H1 (cell line): ENCODE data around the gene AKR7A2. TPM values are rescaled to one million over a fixed set of nuclear protein-coding genes. Genes with fewer than 3 reads are reported as not detected.
A peak's percentile ranks its signal among the peaks of the same experiment; 100 is the strongest.

Experiments
- CTCF ChIA-PET: fragments of 300-600 bp; sonication (Branson Sonifier 250); formaldehyde crosslinking; loops from one replicate; lab custom pipeline; 2021; ENCODE audit not compliant: partially characterized antibody; lab: Charles Lee
- POLR2A ChIA-PET: fragments of 300-600 bp; sonication (Branson Sonifier 250); formaldehyde crosslinking; loops from one replicate; lab custom pipeline; 2021; ENCODE audit warnings: inconsistent platforms; ENCODE audit not compliant: partially characterized antibody; lab: Charles Lee
- DNase-seq, 2 experiments: peaks; one replicate each; pipeline versions ENCODE4 v3.0.0 to v3.0.0-alpha.2; 2010 to 2022; ENCODE audit warnings: low spot score in 2 of 2, low read depth in 1 of 2, mixed read lengths in 1 of 2
- FAIRE-seq: peaks from 2 replicates; lab custom pipeline; 2011; peaks lifted over from hg19 to GRCh38; lab: Jason Lieb, UNC
- H2AFZ ChIP-seq: 2 replicates; pipeline ENCODE4 v1.8.1; 2012; ENCODE audit warnings: low read length, inconsistent platforms
- H2AK5ac ChIP-seq: 2 replicates; pipeline ENCODE4 v1.6.1; 2013; ENCODE audit warnings: low read depth, low read length
- H2BK120ac ChIP-seq: replicated peaks from 2 replicates; pipeline ENCODE3; 2013; ENCODE audit warnings: low read depth, low read length, inconsistent platforms
- H2BK12ac ChIP-seq: 2 replicates; pipeline ENCODE4 v1.6.1; 2013; ENCODE audit warnings: low read depth, low read length
- H2BK15ac ChIP-seq: 2 replicates; pipeline ENCODE4 v1.6.1; 2013; ENCODE audit warnings: low read length
- H2BK20ac ChIP-seq: 2 replicates; pipeline ENCODE4 v1.6.1; 2013; ENCODE audit warnings: low read length
- H2BK5ac ChIP-seq: 2 replicates; pipeline ENCODE4 v1.6.1; 2013; ENCODE audit warnings: low read depth, low read length
- H3K14ac ChIP-seq: 2 replicates; pipeline ENCODE4 v1.6.1; 2013; ENCODE audit warnings: inconsistent platforms; ENCODE audit not compliant: insufficient read length
- H3K18ac ChIP-seq: 2 replicates; pipeline ENCODE4 v1.6.1; 2013; ENCODE audit warnings: low read length; ENCODE audit errors: extremely low read depth
- H3K23ac ChIP-seq: 2 replicates; pipeline ENCODE4 v1.6.1; 2013; ENCODE audit warnings: inconsistent platforms; ENCODE audit not compliant: insufficient read length
- H3K23me2 ChIP-seq: 2 replicates; pipeline ENCODE4 v1.6.1; 2013; ENCODE audit warnings: low read depth, low read length
- H3K27ac ChIP-seq: 2 replicates; pipeline ENCODE4 v1.6.1; 2011; ENCODE audit warnings: low read depth, low read length, inconsistent platforms
- H3K27me3 ChIP-seq, 4 experiments: replicated peaks in 1 of 4; 1 replicate in 1 of 4; 2 replicates in 3 of 4; pipeline versions ENCODE4 v1.6.1 to v1.8.1; 2011 to 2013; ENCODE audit warnings: low read length in 3 of 4, mild to moderate bottlenecking in 3 of 4, inconsistent platforms in 2 of 4, mixed read lengths in 2 of 4, moderate library complexity in 1 of 4; ENCODE audit not compliant: control insufficient read depth in 3 of 4, insufficient read depth in 3 of 4; ENCODE audit errors: extremely low read depth in 1 of 4
- H3K36me3 ChIP-seq, 4 experiments: 2 replicates each; pipeline versions ENCODE4 v1.6.1 to v1.8.1; 2011 to 2013; ENCODE audit warnings: mild to moderate bottlenecking in 4 of 4, low read length in 3 of 4, moderate library complexity in 2 of 4, control low read depth in 1 of 4, inconsistent platforms in 1 of 4; ENCODE audit not compliant: insufficient read depth in 4 of 4, control insufficient read depth in 2 of 4
- H3K4ac ChIP-seq: replicated peaks from 2 replicates; pipeline ENCODE3; 2013; ENCODE audit warnings: low read length, low read depth, mixed read lengths, inconsistent platforms; ENCODE audit not compliant: insufficient read length
- H3K4me1 ChIP-seq, 4 experiments: replicated peaks in 1 of 4; 1 replicate in 1 of 4; 2 replicates in 3 of 4; pipeline versions ENCODE4 v1.6.1 to v1.8.1; 2011 to 2013; ENCODE audit warnings: low read length in 3 of 4, inconsistent platforms in 2 of 4, mixed read lengths in 1 of 4; ENCODE audit not compliant: insufficient read depth in 4 of 4, control insufficient read depth in 3 of 4
- H3K4me2 ChIP-seq, 2 experiments: 2 replicates each; pipeline versions ENCODE4 v1.6.1 to v1.8.1; 2011 to 2013; ENCODE audit warnings: low read depth in 2 of 2, low read length in 2 of 2, control low read depth in 1 of 2, inconsistent platforms in 1 of 2, mild to moderate bottlenecking in 1 of 2; ENCODE audit not compliant: insufficient read depth in 1 of 2
- H3K4me3 ChIP-seq, 4 experiments: fragments of 200-600, 300-600 bp in 1 of 4; sonication (generic), shearing (Covaris generic), sonication (Bioruptor Twin) in 1 of 4; 2 replicates each; pipeline versions ENCODE4 v1.5.1 to v1.8.1; 2011 to 2016; ENCODE audit warnings: low read length in 4 of 4, low read depth in 3 of 4, control low read depth in 2 of 4, inconsistent platforms in 2 of 4, mild to moderate bottlenecking in 2 of 4, mixed read lengths in 1 of 4, moderate library complexity in 1 of 4; ENCODE audit not compliant: insufficient read depth in 2 of 4; ENCODE audit errors: extremely low read depth in 1 of 4
- H3K56ac ChIP-seq: replicated peaks from 2 replicates; pipeline ENCODE3; 2013; ENCODE audit warnings: low read depth, mild to moderate bottlenecking, mixed read lengths, low read length, inconsistent platforms; ENCODE audit not compliant: insufficient read length
- H3K79me1 ChIP-seq: 2 replicates; pipeline ENCODE4 v1.6.1; 2013; ENCODE audit warnings: low read depth, low read length, control low read depth
- H3K79me2 ChIP-seq, 2 experiments: 2 replicates each; pipeline versions ENCODE4 v1.6.1 to v1.8.1; 2012 to 2013; ENCODE audit warnings: low read length in 2 of 2, mild to moderate bottlenecking in 2 of 2, inconsistent platforms in 1 of 2; ENCODE audit not compliant: insufficient read depth in 2 of 2, control insufficient read depth in 1 of 2
- H3K9ac ChIP-seq, 4 experiments: replicated peaks in 1 of 4; 1 replicate in 1 of 4; 2 replicates in 3 of 4; pipeline versions ENCODE4 v1.6.1 to v1.8.1; 2011 to 2013; ENCODE audit warnings: low read depth in 3 of 4, low read length in 3 of 4, control low read depth in 2 of 4, mild to moderate bottlenecking in 2 of 4, moderate library complexity in 2 of 4, inconsistent platforms in 1 of 4; ENCODE audit errors: extremely low read depth in 1 of 4
- H3K9me3 ChIP-seq, 2 experiments: 2 replicates each; pipeline versions ENCODE4 v1.6.1 to v1.8.1; 2012 to 2013; ENCODE audit warnings: mild to moderate bottlenecking in 2 of 2, moderate library complexity in 2 of 2, control low read depth in 1 of 2, inconsistent platforms in 1 of 2, low read depth in 1 of 2, low read length in 1 of 2, mixed read lengths in 1 of 2; ENCODE audit not compliant: insufficient read depth in 2 of 2
- H4K20me1 ChIP-seq, 2 experiments: replicated peaks in 1 of 2; 2 replicates each; pipeline versions ENCODE3 to v1.8.1; 2011 to 2013; ENCODE audit warnings: inconsistent platforms in 2 of 2, low read length in 2 of 2, mild to moderate bottlenecking in 1 of 2; ENCODE audit not compliant: insufficient read depth in 2 of 2, control insufficient read depth in 1 of 2
- H4K5ac ChIP-seq: 2 replicates; pipeline ENCODE4 v1.6.1; 2013; ENCODE audit warnings: low read length, low read depth, mixed read lengths, inconsistent platforms; ENCODE audit not compliant: insufficient read length
- H4K8ac ChIP-seq: 2 replicates; pipeline ENCODE4 v1.8.0; 2013; ENCODE audit warnings: mild to moderate bottlenecking, moderate library complexity, low read length, inconsistent platforms; ENCODE audit not compliant: insufficient read depth; ENCODE audit errors: extremely low read depth
- H4K91ac ChIP-seq: replicated peaks from 2 replicates; pipeline ENCODE3; 2013; ENCODE audit warnings: low read length, mixed read lengths, inconsistent platforms; ENCODE audit not compliant: insufficient read length
- BRCA1 ChIP-seq: IDR thresholded peaks from 2 replicates; pipeline ENCODE4 v1.6.1; 2012; ENCODE audit warnings: low read depth, low read length, improper control_type of control experiment
- FOSL1 ChIP-seq: IDR thresholded peaks from 2 replicates; pipeline ENCODE4 v1.6.1; 2011; ENCODE audit warnings: mild to moderate bottlenecking, low read depth, low read length, moderate library complexity; ENCODE audit not compliant: insufficient read depth
- RBBP5 ChIP-seq: IDR thresholded peaks from 2 replicates; pipeline ENCODE4 v1.7.1; 2012; ENCODE audit warnings: low read depth, mild to moderate bottlenecking, inconsistent platforms, low read length, moderate library complexity, borderline replicate concordance
- RFX5 ChIP-seq: IDR thresholded peaks from 2 replicates; pipeline ENCODE4 v1.6.1; 2011; ENCODE audit warnings: low read depth, low read length, improper control_type of control experiment, borderline replicate concordance
- SP2 ChIP-seq: IDR thresholded peaks from 2 replicates; pipeline ENCODE4 v1.6.1; 2012; ENCODE audit warnings: mild to moderate bottlenecking, low read length, inconsistent platforms
- SRF ChIP-seq: IDR thresholded peaks from 2 replicates; pipeline ENCODE4 v1.6.1; 2011; ENCODE audit warnings: mild to moderate bottlenecking, low read depth, low read length, moderate library complexity
- ZNF274 ChIP-seq: IDR thresholded peaks from 2 replicates; pipeline ENCODE4 v1.7.0; 2012; ENCODE audit warnings: low read length, borderline replicate concordance; ENCODE audit errors: extremely low read depth
- WGBS, 2 experiments: shearing (Covaris generic) in 1 of 2; methylation state at CpG; one replicate each; pipeline versions ENCODE4 v1.1.6 to v1.1.7; 2013 to 2015; ENCODE audit warnings: low lambda C conversion rate in 2 of 2, mixed read lengths in 2 of 2, inconsistent platforms in 1 of 2, low coverage in 1 of 2, missing lambda C conversion rate in 1 of 2; ENCODE audit not compliant: insufficient replicate concordance in 2 of 2, insufficient coverage in 1 of 2, insufficient read length in 1 of 2; ENCODE audit errors: extremely low coverage in 1 of 2, missing lambda C conversion rate in 1 of 2; 5-methylcytosine and 5-hydroxymethylcytosine counted together
- polyA plus RNA-seq, 7 experiments: library from polyadenylated mRNA; depleted of rRNA in 3 of 7; stranded (reverse) in 5 of 7; unstranded in 2 of 7; fragments of >200 nt in 5 of 7; fragments of 200-250 nt in 2 of 7; gene quantifications; 1 replicate in 5 of 7; 2 replicates in 1 of 7; 4 replicates in 1 of 7; pipeline versions ENCODE4 v1.2.1 to v1.2.3, GENCODE V29; 2011 to 2013; ENCODE audit warnings: missing spikeins in 2 of 7, mixed read lengths in 2 of 7
- total RNA-seq: library from RNA; stranded (reverse); fragmentation: NEBNext Ultra II Directional; extraction: Animal tissue kit (Norgen Biotek cat#: 25700); gene quantifications from 2 replicates; pipeline ENCODE4 v1.2.1, GENCODE V29; 2021
- TF ChIP-seq, protein P1 (sequence below), 3 experiments: IDR thresholded peaks; 1 replicate in 2 of 3; 2 replicates in 1 of 3; pipeline versions ENCODE4 v1.5.1 to v1.6.1; 2011; ENCODE audit warnings: low read length in 3 of 3, mild to moderate bottlenecking in 3 of 3, inconsistent platforms in 2 of 3, low read depth in 1 of 3, moderate library complexity in 1 of 3; ENCODE audit not compliant: insufficient read depth in 1 of 3; ENCODE audit errors: control extremely low read depth in 1 of 3

The AKR7A2 gene
- total and polyA plus RNA-seq, 2 of the 8 experiments (the other 6 are each of a cell fraction or from before 2014, with no cell fraction given): 32.0 to 48.3 TPM

DNA sequence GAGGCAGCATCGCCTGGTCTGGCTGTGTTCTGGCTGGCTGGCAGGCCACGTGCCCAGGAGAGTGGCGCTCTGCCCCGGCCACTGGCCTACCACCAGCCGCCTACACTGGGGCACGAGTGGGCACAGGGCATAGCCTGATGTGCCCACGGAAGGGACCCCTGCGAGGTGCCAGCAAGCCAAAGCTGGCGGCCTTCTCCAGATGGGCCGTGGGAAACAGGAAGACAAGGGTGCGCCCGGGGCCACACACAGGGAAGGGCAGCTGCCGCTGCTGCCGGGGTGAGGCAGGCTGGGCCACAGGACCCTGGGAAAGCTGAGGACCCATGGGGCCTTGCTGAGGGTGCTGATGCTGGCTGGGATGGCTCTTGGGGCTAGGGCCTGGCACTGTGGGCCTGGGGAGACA lies 40.9 kb upstream of the AKR7A2 start:
- no peak for FAIRE-seq
- no peak for DNase-seq
- Histone ChIP-seq H4K91ac (peak overlapping the region; percentile 42), H3K18ac (peak overlapping the region; percentile 83; the same call in 1 of the 2 replicates), H3K14ac (no peak overlapping the region), H2AK5ac (no peak overlapping the region), H3K23ac (no peak overlapping the region), H3K56ac (no peak overlapping the region), H3K23me2 (no peaks in the 10 kb centered on the region), H3K4me3 (no peak overlapping the region), H3K4ac (no peak overlapping the region), H2AFZ (no peak overlapping the region), H4K5ac (no peak overlapping the region), H3K9ac (peak overlapping the region in 1 of 4 experiments; percentile 1; a peak in 1 of 7 replicates), H3K9me3 (no peaks in the 10 kb centered on the region), H3K4me2 (peak overlapping the region in 1 of 2 experiments; percentile 63; a peak in 1 of 4 replicates), H3K27me3 (no peaks in the 10 kb centered on the region), H3K27ac (peak overlapping the region; percentile 41; the same call in 1 of the 2 replicates), H2BK20ac (0 out of 2 replicates have a peak overlapping the region, but pooled peaks have one; percentile 9), H2BK5ac (peak overlapping the region; percentile 54; the same call in 1 of the 2 replicates), H3K4me1 (peaks cover 8 to 24% (median 17%) of the 10 kb centered on the region in 4 experiments), H3K79me2 (no peaks in the 10 kb centered on the region), H3K79me1 (no peaks in the 10 kb centered on the region; the same call in none of the 2 replicates), H2BK12ac (peak overlapping the region; percentile 27; the same call in 1 of the 2 replicates), H3K36me3 (peaks cover 3 to 31% (median 18%) of the 10 kb centered on the region in 4 experiments; a peak in 6 of 8 replicates), H2BK15ac (0 out of 2 replicates have a peak overlapping the region, but pooled peaks have one; percentile 81), H4K20me1 (peaks cover 6 to 11% of the 10 kb centered on the region in 2 experiments), H2BK120ac (no peak overlapping the region), H4K8ac (peak overlapping the region; percentile 36; the same call in 1 of the 2 replicates)
- ChIA-PET CTCF (interaction anchor here (0.7 to 5.3 kb wide), 11 partner anchors 9 to 296 kb away, joined by 3 to 72 read pairs (median 4); no protein-coding TSS in a partner anchor), POLR2A (interaction anchor here (1.0 to 1.8 kb wide), 6 partner anchors 8 to 129 kb away, joined by 3 to 7 read pairs (median 4); no protein-coding TSS in a partner anchor)
- WGBS, 2 experiments: 89% methylated on average over 14 of the region's 14 CpGs; no CpG with 5 or more reads in 1 of the 2 experiments
- TF ChIP-seq FOSL1: no peak
- TF ChIP-seq SRF: no peak
- TF ChIP-seq RFX5: no peak
- no peak for TF ChIP-seq BRCA1
- no peak for TF ChIP-seq SP2
- TF ChIP-seq, protein P1, sequence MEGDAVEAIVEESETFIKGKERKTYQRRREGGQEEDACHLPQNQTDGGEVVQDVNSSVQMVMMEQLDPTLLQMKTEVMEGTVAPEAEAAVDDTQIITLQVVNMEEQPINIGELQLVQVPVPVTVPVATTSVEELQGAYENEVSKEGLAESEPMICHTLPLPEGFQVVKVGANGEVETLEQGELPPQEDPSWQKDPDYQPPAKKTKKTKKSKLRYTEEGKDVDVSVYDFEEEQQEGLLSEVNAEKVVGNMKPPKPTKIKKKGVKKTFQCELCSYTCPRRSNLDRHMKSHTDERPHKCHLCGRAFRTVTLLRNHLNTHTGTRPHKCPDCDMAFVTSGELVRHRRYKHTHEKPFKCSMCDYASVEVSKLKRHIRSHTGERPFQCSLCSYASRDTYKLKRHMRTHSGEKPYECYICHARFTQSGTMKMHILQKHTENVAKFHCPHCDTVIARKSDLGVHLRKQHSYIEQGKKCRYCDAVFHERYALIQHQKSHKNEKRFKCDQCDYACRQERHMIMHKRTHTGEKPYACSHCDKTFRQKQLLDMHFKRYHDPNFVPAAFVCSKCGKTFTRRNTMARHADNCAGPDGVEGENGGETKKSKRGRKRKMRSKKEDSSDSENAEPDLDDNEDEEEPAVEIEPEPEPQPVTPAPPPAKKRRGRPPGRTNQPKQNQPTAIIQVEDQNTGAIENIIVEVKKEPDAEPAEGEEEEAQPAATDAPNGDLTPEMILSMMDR (IDR thresholded peaks at IDR 0.05; ENCODE audit: control extremely low read depth in 1 of 3, insufficient read depth in 1 of 3, low read depth in 1 of 3, low read length in 3 of 3): no peak
- TF ChIP-seq ZNF274: no peak
- no peak for TF ChIP-seq RBBP5
